GM12864 (cell line): ENCODE results near the gene TFRC.

Experiments
- DNase-seq: peaks from one replicate; pipeline ENCODE4 v3.0.0-alpha.2; 2011; ENCODE audit warnings: low read depth
- H3K4me3 ChIP-seq: 2 replicates; pipeline ENCODE4 v1.5.1; 2011; ENCODE audit warnings: mild to moderate bottlenecking, low read depth, low read length, control low read depth
- CTCF ChIP-seq: IDR thresholded peaks from 2 replicates; pipeline ENCODE4 v1.5.1; 2011; ENCODE audit warnings: low read depth, mild to moderate bottlenecking, moderate library complexity, low read length, control low read depth, inconsistent platforms; ENCODE audit errors: missing control alignments

TFRC gene

GRCh38 chr3:196054661-196055060 lies 27.2 kb downstream of the TFRC start:
- H3K4me3 ChIP-seq, result no peak overlapping the region
- no peak for TF ChIP-seq CTCF
- DNase-seq, result no peak

- TF ChIP-seq CTCF, result no peak
- H3K4me3 ChIP-seq, result no peak overlapping the region
- no peak for DNase-seq
These were observed 28.4 kb downstream of the TFRC start for GRCh38 chr3:196053487-196053886.

GRCh38 chr3:196051282-196052076 lies 30.4 kb downstream of the TFRC start:
- DNase-seq, result no peak
- H3K4me3 ChIP-seq, result no peak overlapping the region
- no peak for TF ChIP-seq CTCF

- no peak overlapping the region for H3K4me3 ChIP-seq
- no peak for TF ChIP-seq CTCF
- no peak for DNase-seq
These were observed 31.3 kb downstream of the TFRC start for GRCh38 chr3:196050597-196050996.

- no peak for TF ChIP-seq CTCF
- no peak overlapping the region for H3K4me3 ChIP-seq
- DNase-seq, result no peak
These were observed 32.2 kb downstream of the TFRC start for GRCh38 chr3:196049653-196050052.

- no peak for DNase-seq
- no peak overlapping the region for H3K4me3 ChIP-seq
- no peak for TF ChIP-seq CTCF
These were observed 32.8 kb downstream of the TFRC start for GRCh38 chr3:196048922-196049598.

GRCh38 chr3:196047391-196048030 lies 34.4 kb downstream of the TFRC start:
- H3K4me3 ChIP-seq, result no peak overlapping the region
- TF ChIP-seq CTCF, result no peak
- no peak for DNase-seq
